WI38 (cell line): ENCODE results near the gene AGAP3.

Experiments used
- H3K4me3 ChIP-seq: 2 replicates; pipeline ENCODE4 v1.5.1; 2011; ENCODE audit warnings: low read depth, mild to moderate bottlenecking, control low read depth, low read length
- CTCF ChIP-seq: IDR thresholded peaks from 2 replicates; pipeline ENCODE4 v1.5.1; 2012; ENCODE audit warnings: low read depth, mild to moderate bottlenecking, control low read depth, low read length

The AGAP3 gene

GRCh38 chr7:151116603-151117440, 30.5 kb downstream of the AGAP3 start:
- no peak overlapping the region for H3K4me3 ChIP-seq
- no peak for TF ChIP-seq CTCF

- H3K4me3 ChIP-seq: no peak overlapping the region
- no peak for TF ChIP-seq CTCF
Observed at GRCh38 chr7:151117565-151117964, 31.3 kb downstream of the AGAP3 start.

- no peak for TF ChIP-seq CTCF
- no peak overlapping the region for H3K4me3 ChIP-seq
Observed at GRCh38 chr7:151118108-151119054, 32.1 kb downstream of the AGAP3 start.

GRCh38 chr7:151119055-151119415, 32.8 kb downstream of the AGAP3 start:
- TF ChIP-seq CTCF: no peak
- H3K4me3 ChIP-seq: no peak overlapping the region

- no peak for TF ChIP-seq CTCF
Observed at GRCh38 chr7:151119902-151120301, 33.6 kb downstream of the AGAP3 start.

GRCh38 chr7:151120896-151121295, 34.6 kb downstream of the AGAP3 start:
- no peak overlapping the region for H3K4me3 ChIP-seq
- TF ChIP-seq CTCF: no peak

More at GRCh38 chr7:151119902-151120301, 33.6 kb downstream of the AGAP3 start:
- no peak overlapping the region for H3K4me3 ChIP-seq
